Effector memory CD4-positive, alpha-beta T cell (primary cell): ENCODE results near the gene FASN.

ENCODE experiments used
- DNase-seq, 3 donors: peaks; one replicate each; pipeline ENCODE4 v3.0.0-alpha.2; 2020
- H3K27ac ChIP-seq: 2 replicates; pipeline ENCODE4 v1.7.0; 2013; ENCODE audit warnings: mild to moderate bottlenecking, low read length, moderate library complexity; ENCODE audit not compliant: insufficient read depth, poor library complexity, severe bottlenecking
- H3K27me3 ChIP-seq: replicated peaks from 2 replicates; pipeline ENCODE4 v1.7.0; 2013; ENCODE audit warnings: mild to moderate bottlenecking, low read length; ENCODE audit not compliant: insufficient read depth, control insufficient read depth, poor library complexity, severe bottlenecking
- H3K36me3 ChIP-seq: 2 replicates; pipeline ENCODE4 v1.7.0; 2013; ENCODE audit warnings: mild to moderate bottlenecking, low read length, moderate library complexity; ENCODE audit not compliant: control insufficient read depth, insufficient read depth
- H3K4me1 ChIP-seq: 2 replicates; pipeline ENCODE4 v1.7.0; 2013; ENCODE audit warnings: low read length, mild to moderate bottlenecking; ENCODE audit not compliant: control insufficient read depth, insufficient read depth, poor library complexity, severe bottlenecking
- H3K4me3 ChIP-seq: 2 replicates; pipeline ENCODE4 v1.7.0; 2013; ENCODE audit warnings: low read length, low read depth, mild to moderate bottlenecking; ENCODE audit not compliant: insufficient read depth, poor library complexity, severe bottlenecking
- H3K9me3 ChIP-seq: 2 replicates; pipeline ENCODE4 v1.7.0; 2013; ENCODE audit warnings: mild to moderate bottlenecking, low read length, moderate library complexity; ENCODE audit not compliant: control insufficient read depth

FASN gene

DNA sequence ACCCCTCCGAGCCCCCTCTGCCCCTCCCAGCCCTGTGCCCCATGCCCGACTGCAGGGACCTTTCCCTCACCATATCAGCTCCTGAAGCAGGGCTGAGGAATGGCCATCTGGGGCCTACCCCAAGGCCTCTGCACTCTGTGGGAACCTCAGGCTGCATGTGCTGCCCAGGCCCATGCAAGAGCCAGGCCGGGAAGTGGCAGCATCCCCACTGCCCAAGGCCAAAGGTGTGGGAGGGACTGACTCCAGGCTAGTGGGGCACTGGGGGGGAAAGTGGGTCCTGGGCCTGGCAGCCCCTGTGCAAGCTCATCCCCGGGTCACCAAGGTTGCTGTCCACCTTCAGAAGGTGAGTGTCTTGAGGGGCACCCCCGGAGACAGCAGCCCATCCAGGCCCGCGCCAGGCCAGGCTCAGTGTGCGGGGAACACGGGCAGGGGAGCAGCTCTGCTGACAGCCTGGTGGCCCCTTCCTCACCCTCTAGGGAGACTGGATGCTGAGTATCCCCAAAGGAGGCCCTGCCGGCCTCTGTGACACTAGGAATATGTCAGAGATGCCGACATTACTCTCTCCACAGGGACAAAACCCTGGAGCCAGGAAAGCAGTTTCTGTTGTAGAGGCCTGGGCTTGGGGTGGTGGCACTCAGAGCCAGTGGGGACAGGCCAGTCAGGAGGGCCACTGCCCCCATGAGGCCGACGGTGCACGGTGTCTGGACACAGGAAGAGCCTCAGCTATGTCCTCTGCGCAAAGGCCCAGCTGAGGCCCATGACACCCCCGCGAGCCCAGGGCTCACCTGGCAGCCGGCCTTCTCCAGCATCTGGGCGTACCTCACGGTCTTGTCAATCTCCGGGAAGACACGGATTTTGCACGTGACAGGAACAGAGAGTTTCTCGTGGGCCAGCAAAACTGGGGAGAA is 35.7 kb downstream of the FASN start:
- Histone ChIP-seq H3K36me3 (peaks cover 56% of the 10 kb centered on the region), H3K4me1 (peaks cover 18% of the 10 kb centered on the region), H3K27ac (no peak overlapping the region), H3K27me3 (no peaks in the 10 kb centered on the region), H3K4me3 (no peak overlapping the region), H3K9me3 (no peaks in the 10 kb centered on the region)
- DNase-seq = no peak

- peaks cover 16% of the 10 kb centered on the region for H3K4me1 ChIP-seq
- H3K9me3 ChIP-seq = no peaks in the 10 kb centered on the region
- no peak for DNase-seq
- peaks cover 66% of the 10 kb centered on the region for H3K36me3 ChIP-seq
- H3K27me3 ChIP-seq = no peaks in the 10 kb centered on the region
- H3K27ac ChIP-seq = no peak overlapping the region
- no peak overlapping the region for H3K4me3 ChIP-seq
Measured at GRCh38 chr17:82061047-82061925, 36.8 kb downstream of the FASN start.

DNA sequence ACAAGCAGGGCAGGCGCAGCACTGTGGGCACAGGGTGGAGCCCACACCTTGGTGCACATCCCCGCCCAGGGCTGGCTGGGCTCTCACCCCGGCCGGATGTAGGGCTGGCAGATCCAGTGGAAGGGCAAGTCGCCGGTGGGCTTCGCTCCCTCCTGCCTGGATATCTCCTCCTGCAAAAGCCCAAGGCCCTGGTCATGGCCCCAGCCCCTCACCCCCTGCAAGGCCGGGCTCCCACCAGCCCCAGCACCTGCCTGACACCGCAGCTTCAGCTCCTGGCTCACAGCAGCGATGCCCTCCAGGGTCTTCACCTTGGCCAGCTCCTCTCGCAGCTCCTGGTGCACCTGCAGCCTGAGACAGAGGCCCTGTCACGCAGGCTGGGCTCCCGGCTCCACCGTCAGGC is 37.4 kb downstream of the FASN start:
- Histone ChIP-seq H3K27ac (no peak overlapping the region), H3K4me3 (no peak overlapping the region), H3K36me3 (peaks cover 71% of the 10 kb centered on the region), H3K4me1 (peaks cover 12% of the 10 kb centered on the region), H3K27me3 (no peaks in the 10 kb centered on the region), H3K9me3 (no peaks in the 10 kb centered on the region)
- no peak for DNase-seq

DNA sequence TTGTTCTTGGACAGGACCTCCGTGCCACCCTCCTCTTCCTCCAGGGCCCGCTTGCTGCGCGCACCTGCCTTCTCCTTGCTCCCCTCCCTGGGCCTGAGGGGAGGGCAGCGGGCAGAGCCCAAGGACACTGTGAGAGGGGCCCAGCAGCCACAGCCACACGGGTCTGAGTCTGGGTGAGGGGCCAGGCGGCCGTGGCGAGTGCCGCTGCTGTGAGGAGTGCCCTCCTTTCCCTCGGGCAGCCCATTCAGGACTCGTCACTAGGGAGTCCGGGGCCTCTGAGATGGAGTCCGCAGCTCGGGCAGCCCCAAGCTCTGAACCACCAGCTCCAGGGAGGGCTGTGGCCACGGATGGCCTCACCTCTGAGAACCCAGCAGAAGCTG is 38.0 kb downstream of the FASN start:
- no peak overlapping the region for H3K4me3 ChIP-seq
- DNase-seq = no peak
- H3K36me3 ChIP-seq = peaks cover 75% of the 10 kb centered on the region
- H3K4me1 ChIP-seq = peaks cover 9% of the 10 kb centered on the region
- no peak overlapping the region for H3K27ac ChIP-seq
- no peaks in the 10 kb centered on the region for H3K9me3 ChIP-seq
- no peaks in the 10 kb centered on the region for H3K27me3 ChIP-seq

DNA sequence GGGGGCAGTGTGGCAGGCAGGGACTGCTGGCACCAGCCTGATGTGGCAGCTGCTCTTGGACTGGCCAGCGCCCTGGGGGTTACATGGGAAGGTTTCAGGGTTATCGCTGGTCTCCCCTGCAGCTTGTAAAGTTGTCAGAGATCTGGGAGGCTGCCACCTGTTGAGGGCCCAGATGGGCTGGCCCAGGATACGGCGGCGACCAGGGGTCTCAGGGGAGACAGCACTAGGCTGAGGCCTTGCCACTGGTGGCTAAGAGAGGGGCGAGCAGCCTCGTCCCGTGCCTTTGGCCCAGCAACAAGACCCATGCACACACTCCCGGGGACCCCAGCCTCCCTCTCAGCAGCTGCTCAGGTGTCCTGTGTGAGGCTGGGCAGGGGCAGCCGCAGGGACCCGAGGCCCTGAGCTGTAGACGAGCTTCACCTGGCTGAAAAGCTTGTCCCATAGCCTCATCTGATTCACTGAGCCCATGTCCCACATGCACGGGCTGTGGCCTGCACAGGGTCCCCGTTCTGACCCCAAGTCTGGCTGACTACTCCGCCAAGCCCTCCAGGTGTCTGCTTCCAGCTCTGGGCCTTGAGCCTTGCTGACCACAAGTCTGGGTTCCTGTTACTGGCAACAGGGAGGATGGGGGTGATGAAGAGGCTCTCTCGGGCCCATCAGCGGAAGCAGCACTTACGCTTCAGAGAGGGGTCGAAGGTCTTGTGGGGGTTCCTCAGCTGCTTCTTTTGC is 38.6 kb downstream of the FASN start:
- H3K27ac ChIP-seq = no peak overlapping the region
- DNase-seq = no peak
- H3K9me3 ChIP-seq = no peaks in the 10 kb centered on the region
- H3K27me3 ChIP-seq = no peaks in the 10 kb centered on the region
- peaks cover 4% of the 10 kb centered on the region for H3K4me1 ChIP-seq
- no peak overlapping the region for H3K4me3 ChIP-seq
- H3K36me3 ChIP-seq = peaks cover 80% of the 10 kb centered on the region

DNA sequence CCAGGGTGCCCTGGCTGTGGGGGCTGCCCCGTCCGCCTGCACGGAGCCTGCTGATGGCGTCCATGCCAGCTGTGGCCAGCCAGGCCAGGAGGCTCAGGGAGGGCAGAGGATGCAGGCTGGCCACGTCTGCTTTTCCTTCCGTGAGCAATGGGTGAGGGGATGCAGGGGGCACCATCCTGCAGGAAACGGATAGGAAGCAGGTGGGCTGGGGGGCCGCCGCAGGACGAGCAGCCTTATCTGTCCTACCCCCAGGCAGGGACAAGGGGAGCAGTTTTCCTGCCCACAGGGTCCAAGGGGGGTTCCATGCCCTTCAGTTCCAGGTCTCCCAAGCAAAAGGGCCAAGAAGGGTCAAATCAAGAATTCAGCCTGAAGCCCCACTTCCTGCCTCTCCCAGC is 39.2 kb downstream of the FASN start:
- Histone ChIP-seq H3K4me1 (no peaks in the 10 kb centered on the region), H3K4me3 (no peak overlapping the region), H3K27me3 (no peaks in the 10 kb centered on the region), H3K36me3 (peaks cover 86% of the 10 kb centered on the region), H3K27ac (no peak overlapping the region), H3K9me3 (no peaks in the 10 kb centered on the region)
- no peak for DNase-seq

GRCh38 chr17:82058230-82058854 is 39.7 kb downstream of the FASN start:
- H3K4me1 ChIP-seq = peaks cover 4% of the 10 kb centered on the region
- H3K27ac ChIP-seq = no peak overlapping the region
- no peak for DNase-seq
- H3K4me3 ChIP-seq = no peak overlapping the region
- peaks cover 89% of the 10 kb centered on the region for H3K36me3 ChIP-seq
- H3K27me3 ChIP-seq = no peaks in the 10 kb centered on the region
- no peaks in the 10 kb centered on the region for H3K9me3 ChIP-seq

GRCh38 chr17:82056729-82057621 is 41.1 kb downstream of the FASN start:
- H3K27me3 ChIP-seq = no peaks in the 10 kb centered on the region
- DNase-seq = no peak
- H3K4me3 ChIP-seq = no peak overlapping the region
- peaks cover 16% of the 10 kb centered on the region for H3K4me1 ChIP-seq
- no peaks in the 10 kb centered on the region for H3K9me3 ChIP-seq
- peaks cover 77% of the 10 kb centered on the region for H3K36me3 ChIP-seq
- H3K27ac ChIP-seq = no peak overlapping the region
